ENCODE results near the gene AGO1.
"Not testable (repeated sequence)": the region's sequence is repeated elsewhere in the genome, so short reads cannot be mapped to it uniquely, and the experiment has no call there.

Gene AGO1

DNA sequence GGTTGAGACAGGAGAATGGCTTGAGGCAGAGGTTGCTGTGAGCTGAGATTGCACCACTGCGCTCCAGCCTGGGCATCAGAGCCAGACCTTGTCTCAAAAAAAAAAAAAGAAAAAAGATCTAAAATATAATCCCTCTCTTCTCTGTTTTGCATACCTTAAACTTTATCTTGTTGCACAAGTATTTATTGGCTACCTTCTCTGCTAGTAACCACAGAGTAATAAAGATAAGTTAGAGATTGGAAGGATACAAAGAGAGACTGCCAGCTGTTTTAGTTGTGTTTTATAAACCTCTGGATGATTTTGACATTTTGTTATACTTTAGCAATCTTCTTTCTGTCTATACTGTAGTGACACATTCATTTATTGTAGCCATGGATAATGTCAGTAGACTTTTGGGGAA lies 75.5 kb downstream of the AGO1 start:
- DNase-seq (ENCODE audit: low read depth, low spot score) = no peak
- Histone ChIP-seq H3K27me3 (ENCODE audit: insufficient read depth, insufficient read length) (no peaks in the 10 kb centered on the region), H3K4me3 (ENCODE audit: insufficient read length, low read depth) (no peak overlapping the region), H3K4me1 (ENCODE audit: insufficient read depth, insufficient read length) (no peaks in the 10 kb centered on the region), H3K9ac (ENCODE audit: insufficient read length, low read depth) (no peak overlapping the region), H3K9me3 (ENCODE audit: insufficient read depth, low read length) (no peaks in the 10 kb centered on the region), H3K36me3 (ENCODE audit: insufficient read depth, insufficient read length, low read length) (peaks cover 7% of the 10 kb centered on the region)
- TF ChIP-seq YY1 (IDR thresholded peaks at IDR 0.05; ENCODE audit: insufficient read depth, insufficient read length) (no peak), ZNF274 (IDR thresholded peaks at IDR 0.05; ENCODE audit: low read depth, low read length) (no peak), SUZ12 (IDR thresholded peaks at IDR 0.05; ENCODE audit: extremely low read depth, insufficient read depth, insufficient read length) (no peak)

DNA sequence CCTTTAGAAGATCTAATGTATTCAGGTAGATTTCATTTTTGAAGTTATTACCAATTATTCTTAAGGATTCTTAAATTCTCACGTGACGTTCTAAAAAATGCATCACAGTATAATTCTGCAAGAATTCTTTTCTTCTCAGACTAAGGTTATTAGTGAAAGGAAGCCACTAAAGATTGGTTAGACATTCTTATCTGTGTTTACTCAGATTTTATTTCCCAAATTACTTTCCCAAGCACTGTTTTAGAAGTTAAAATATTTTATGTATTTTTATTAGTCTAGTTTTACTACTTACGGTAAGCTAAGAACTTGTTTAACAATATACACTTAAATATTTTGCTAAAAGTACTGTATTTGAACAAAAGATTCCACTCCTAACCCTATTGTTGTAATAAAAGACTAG lies 76.3 kb downstream of the AGO1 start:
- no peak overlapping the region for H3K4me3 ChIP-seq (ENCODE audit: insufficient read length, low read depth)
- no peak for TF ChIP-seq ZNF274 (IDR thresholded peaks at IDR 0.05; ENCODE audit: low read depth, low read length)
- TF ChIP-seq YY1 (IDR thresholded peaks at IDR 0.05; ENCODE audit: insufficient read depth, insufficient read length) = no peak
- no peak for TF ChIP-seq SUZ12 (IDR thresholded peaks at IDR 0.05; ENCODE audit: extremely low read depth, insufficient read depth, insufficient read length)
- H3K36me3 ChIP-seq (ENCODE audit: insufficient read depth, insufficient read length, low read length) = peaks cover 5% of the 10 kb centered on the region
- H3K9me3 ChIP-seq (ENCODE audit: insufficient read depth, low read length) = no peaks in the 10 kb centered on the region
- H3K9ac ChIP-seq (ENCODE audit: insufficient read length, low read depth) = no peak overlapping the region
- H3K27me3 ChIP-seq (ENCODE audit: insufficient read depth, insufficient read length) = no peaks in the 10 kb centered on the region
- no peaks in the 10 kb centered on the region for H3K4me1 ChIP-seq (ENCODE audit: insufficient read depth, insufficient read length)
- no peak for DNase-seq (ENCODE audit: low read depth, low spot score)

- H3K9me3 ChIP-seq (ENCODE audit: insufficient read depth, low read length) = no peaks in the 10 kb centered on the region
- no peaks in the 10 kb centered on the region for H3K27me3 ChIP-seq (ENCODE audit: insufficient read depth, insufficient read length)
- no peak overlapping the region for H3K9ac ChIP-seq (ENCODE audit: insufficient read length, low read depth)
- no peaks in the 10 kb centered on the region for H3K4me1 ChIP-seq (ENCODE audit: insufficient read depth, insufficient read length)
- no peak for TF ChIP-seq YY1 (IDR thresholded peaks at IDR 0.05; ENCODE audit: insufficient read depth, insufficient read length)
- TF ChIP-seq ZNF274 (IDR thresholded peaks at IDR 0.05; ENCODE audit: low read depth, low read length) = no peak
- TF ChIP-seq SUZ12 (IDR thresholded peaks at IDR 0.05; ENCODE audit: extremely low read depth, insufficient read depth, insufficient read length) = no peak
- no peak for DNase-seq (ENCODE audit: low read depth, low spot score)
- peaks cover 5% of the 10 kb centered on the region for H3K36me3 ChIP-seq (ENCODE audit: insufficient read depth, insufficient read length, low read length)
- H3K4me3 ChIP-seq (ENCODE audit: insufficient read length, low read depth) = no peak overlapping the region
Observed at GRCh38 chr1:35962952-35963351, 79.9 kb downstream of the AGO1 start.

GRCh38 chr1:35964277-35964676 lies 81.3 kb downstream of the AGO1 start:
- H3K9ac ChIP-seq (ENCODE audit: insufficient read length, low read depth); DNase-seq (ENCODE audit: low read depth, low spot score); H3K27me3 ChIP-seq (ENCODE audit: insufficient read depth, insufficient read length); H3K36me3 ChIP-seq (ENCODE audit: insufficient read depth, insufficient read length, low read length); H3K4me3 ChIP-seq (ENCODE audit: insufficient read length, low read depth); H3K4me1 ChIP-seq (ENCODE audit: insufficient read depth, insufficient read length); H3K9me3 ChIP-seq (ENCODE audit: insufficient read depth, low read length): not testable (repeated sequence)

GRCh38 chr1:35968396-35968795 lies 85.4 kb downstream of the AGO1 start:
- Histone ChIP-seq H3K9me3 (ENCODE audit: insufficient read depth, low read length) (no peaks in the 10 kb centered on the region), H3K36me3 (ENCODE audit: insufficient read depth, insufficient read length, low read length) (peaks cover 27% of the 10 kb centered on the region), H3K4me3 (ENCODE audit: insufficient read length, low read depth) (no peak overlapping the region), H3K27me3 (ENCODE audit: insufficient read depth, insufficient read length) (no peaks in the 10 kb centered on the region), H3K9ac (ENCODE audit: insufficient read length, low read depth) (no peak overlapping the region), H3K4me1 (ENCODE audit: insufficient read depth, insufficient read length) (no peaks in the 10 kb centered on the region)
- DNase-seq (ENCODE audit: low read depth, low spot score) = no peak
- no peak for TF ChIP-seq YY1 (IDR thresholded peaks at IDR 0.05; ENCODE audit: insufficient read depth, insufficient read length)
- no peak for TF ChIP-seq SUZ12 (IDR thresholded peaks at IDR 0.05; ENCODE audit: extremely low read depth, insufficient read depth, insufficient read length)

DNA sequence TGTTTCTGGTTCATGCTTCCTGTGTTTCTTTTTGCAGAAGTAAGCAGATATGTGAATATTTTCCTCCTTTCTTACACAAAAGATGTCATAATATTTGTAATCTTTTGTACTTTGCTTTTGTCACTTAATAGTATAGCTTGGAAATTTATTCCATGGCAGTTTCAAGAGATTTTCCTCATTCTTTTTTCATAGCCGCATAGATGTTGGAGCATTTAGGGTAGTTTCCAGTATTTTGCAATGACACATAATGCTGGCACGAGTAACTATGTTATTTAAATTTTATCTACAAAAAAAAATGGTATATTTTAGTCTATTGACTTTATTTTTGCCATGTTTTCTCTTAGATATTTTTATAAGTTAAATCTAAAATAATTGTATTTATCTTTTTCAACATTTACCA lies 88.6 kb downstream of the AGO1 start:
- H3K9me3 ChIP-seq (ENCODE audit: insufficient read depth, low read length) = no peaks in the 10 kb centered on the region

GRCh38 chr1:35972631-35973030 lies 89.6 kb downstream of the AGO1 start:
- not testable (repeated sequence) for H3K4me1 ChIP-seq (ENCODE audit: insufficient read depth, insufficient read length); H3K4me3 ChIP-seq (ENCODE audit: insufficient read length, low read depth); H3K9ac ChIP-seq (ENCODE audit: insufficient read length, low read depth); DNase-seq (ENCODE audit: low read depth, low spot score); H3K9me3 ChIP-seq (ENCODE audit: insufficient read depth, low read length); H3K27me3 ChIP-seq (ENCODE audit: insufficient read depth, insufficient read length)
- H3K36me3 ChIP-seq (ENCODE audit: insufficient read depth, insufficient read length, low read length) = peaks cover 42% of the 10 kb centered on the region

More for the DNA sequence above, 88.6 kb downstream of the AGO1 start:
- H3K4me3 ChIP-seq (ENCODE audit: insufficient read length, low read depth) = no peak overlapping the region
- DNase-seq (ENCODE audit: low read depth, low spot score) = no peak
- no peaks in the 10 kb centered on the region for H3K4me1 ChIP-seq (ENCODE audit: insufficient read depth, insufficient read length)
- TF ChIP-seq ZNF274 (IDR thresholded peaks at IDR 0.05; ENCODE audit: low read depth, low read length) (no peak), SUZ12 (IDR thresholded peaks at IDR 0.05; ENCODE audit: extremely low read depth, insufficient read depth, insufficient read length) (no peak), YY1 (IDR thresholded peaks at IDR 0.05; ENCODE audit: insufficient read depth, insufficient read length) (no peak)
- no peaks in the 10 kb centered on the region for H3K27me3 ChIP-seq (ENCODE audit: insufficient read depth, insufficient read length)
- H3K36me3 ChIP-seq (ENCODE audit: insufficient read depth, insufficient read length, low read length) = peaks cover 41% of the 10 kb centered on the region
- no peak overlapping the region for H3K9ac ChIP-seq (ENCODE audit: insufficient read length, low read depth)

GRCh38 chr1:35980090-35980489 lies 97.1 kb downstream of the AGO1 start:
- TF ChIP-seq ZNF274 (IDR thresholded peaks at IDR 0.05; ENCODE audit: low read depth, low read length) = no peak
- TF ChIP-seq SUZ12 (IDR thresholded peaks at IDR 0.05; ENCODE audit: extremely low read depth, insufficient read depth, insufficient read length) = no peak
- TF ChIP-seq YY1 (IDR thresholded peaks at IDR 0.05; ENCODE audit: insufficient read depth, insufficient read length) = no peak
- Histone ChIP-seq H3K36me3 (ENCODE audit: insufficient read depth, insufficient read length, low read length) (peaks cover 44% of the 10 kb centered on the region), H3K9ac (ENCODE audit: insufficient read length, low read depth) (no peak overlapping the region), H3K4me1 (ENCODE audit: insufficient read depth, insufficient read length) (no peaks in the 10 kb centered on the region), H3K27me3 (ENCODE audit: insufficient read depth, insufficient read length) (no peaks in the 10 kb centered on the region), H3K9me3 (ENCODE audit: insufficient read depth, low read length) (no peaks in the 10 kb centered on the region), H3K4me3 (ENCODE audit: insufficient read length, low read depth) (no peak overlapping the region)
- DNase-seq (ENCODE audit: low read depth, low spot score) = no peak

All from NT2/D1 (cell line).